Nephron (organoid): ENCODE results near the gene TBC1D10A.

Experiments used
- H3K27ac Mint-ChIP-seq, 3 experiments: 2 replicates each; pipeline ENCODE4 v1.8.0; 2020; ENCODE audit warnings: mixed read lengths in 3 of 3, mild to moderate bottlenecking in 2 of 3, moderate library complexity in 1 of 3
- H3K27me3 Mint-ChIP-seq: 2 replicates; pipeline ENCODE4 v1.8.0; 2021; ENCODE audit warnings: low read depth, mild to moderate bottlenecking, moderate library complexity, mixed read lengths
- H3K36me3 Mint-ChIP-seq: 2 replicates; pipeline ENCODE4 v1.8.0; 2020; ENCODE audit warnings: low read depth, mixed read lengths
- H3K4me1 Mint-ChIP-seq: 2 replicates; pipeline ENCODE4 v1.8.0; 2020; ENCODE audit warnings: mixed read lengths
- H3K4me3 Mint-ChIP-seq, 3 experiments: 2 replicates each; pipeline ENCODE4 v1.8.0; 2020; ENCODE audit warnings: mild to moderate bottlenecking in 3 of 3, mixed read lengths in 3 of 3, moderate library complexity in 2 of 3
- H3K9me3 Mint-ChIP-seq: 2 replicates; pipeline ENCODE4 v1.8.0; 2020; ENCODE audit warnings: mixed read lengths
- TF ChIP-seq, protein P1 (sequence below), 3 experiments: fragments of 200-600 bp; sonication (generic); IDR thresholded peaks; one replicate each; pipeline ENCODE4 v1.5.0; 2021; ENCODE audit warnings: antibody characterized with exemption in 3 of 3; ENCODE audit not compliant: unreplicated experiment in 3 of 3

TBC1D10A gene

DNA sequence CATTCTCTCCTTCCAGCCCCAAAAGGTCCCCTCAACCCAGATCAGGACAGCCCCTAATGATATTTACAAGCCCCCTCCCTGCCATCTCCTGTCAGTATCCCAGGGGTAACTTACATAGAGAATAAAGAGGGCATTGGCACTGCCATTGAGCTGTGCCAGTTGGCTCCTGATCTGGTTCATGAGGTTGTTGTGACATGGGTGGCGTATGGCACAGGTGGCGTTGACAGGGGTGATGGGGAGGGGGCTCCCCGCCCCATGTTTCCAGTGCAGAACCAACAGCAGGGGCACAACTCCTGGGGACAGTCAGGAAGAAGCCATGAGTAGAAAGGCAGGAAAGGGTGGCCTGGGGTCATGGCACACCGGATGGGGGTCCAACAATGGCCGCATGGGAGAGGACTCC lies 82.1 kb downstream of the TBC1D10A start:
- peak overlapping the region in 2 of 3 experiments; percentile 12 to 61 for H3K27ac Mint-ChIP-seq
- H3K27me3 Mint-ChIP-seq = peaks cover 49% of the 10 kb centered on the region
- TF ChIP-seq, protein P1, sequence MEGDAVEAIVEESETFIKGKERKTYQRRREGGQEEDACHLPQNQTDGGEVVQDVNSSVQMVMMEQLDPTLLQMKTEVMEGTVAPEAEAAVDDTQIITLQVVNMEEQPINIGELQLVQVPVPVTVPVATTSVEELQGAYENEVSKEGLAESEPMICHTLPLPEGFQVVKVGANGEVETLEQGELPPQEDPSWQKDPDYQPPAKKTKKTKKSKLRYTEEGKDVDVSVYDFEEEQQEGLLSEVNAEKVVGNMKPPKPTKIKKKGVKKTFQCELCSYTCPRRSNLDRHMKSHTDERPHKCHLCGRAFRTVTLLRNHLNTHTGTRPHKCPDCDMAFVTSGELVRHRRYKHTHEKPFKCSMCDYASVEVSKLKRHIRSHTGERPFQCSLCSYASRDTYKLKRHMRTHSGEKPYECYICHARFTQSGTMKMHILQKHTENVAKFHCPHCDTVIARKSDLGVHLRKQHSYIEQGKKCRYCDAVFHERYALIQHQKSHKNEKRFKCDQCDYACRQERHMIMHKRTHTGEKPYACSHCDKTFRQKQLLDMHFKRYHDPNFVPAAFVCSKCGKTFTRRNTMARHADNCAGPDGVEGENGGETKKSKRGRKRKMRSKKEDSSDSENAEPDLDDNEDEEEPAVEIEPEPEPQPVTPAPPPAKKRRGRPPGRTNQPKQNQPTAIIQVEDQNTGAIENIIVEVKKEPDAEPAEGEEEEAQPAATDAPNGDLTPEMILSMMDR (IDR thresholded peaks at IDR 0.05; ENCODE audit: unreplicated experiment in 3 of 3) = no peak
- peak overlapping the region; percentile 59 to 79 (median 76) for H3K4me3 Mint-ChIP-seq
- H3K4me1 Mint-ChIP-seq = peaks cover 52% of the 10 kb centered on the region
- no peaks in the 10 kb centered on the region for H3K9me3 Mint-ChIP-seq
- H3K36me3 Mint-ChIP-seq = no peaks in the 10 kb centered on the region

GRCh38 chr22:30244066-30244465 lies 82.7 kb downstream of the TBC1D10A start:
- TF ChIP-seq, protein P1 (IDR thresholded peaks at IDR 0.05; ENCODE audit: unreplicated experiment in 3 of 3) = no peak
- H3K4me3 Mint-ChIP-seq = peak overlapping the region; percentile 7 to 69 (median 68)
- peaks cover 54% of the 10 kb centered on the region for H3K4me1 Mint-ChIP-seq
- H3K36me3 Mint-ChIP-seq = no peaks in the 10 kb centered on the region
- H3K9me3 Mint-ChIP-seq = no peaks in the 10 kb centered on the region
- H3K27me3 Mint-ChIP-seq = peaks cover 45% of the 10 kb centered on the region
- H3K27ac Mint-ChIP-seq = peak overlapping the region in 2 of 3 experiments; percentile 12 to 61

DNA sequence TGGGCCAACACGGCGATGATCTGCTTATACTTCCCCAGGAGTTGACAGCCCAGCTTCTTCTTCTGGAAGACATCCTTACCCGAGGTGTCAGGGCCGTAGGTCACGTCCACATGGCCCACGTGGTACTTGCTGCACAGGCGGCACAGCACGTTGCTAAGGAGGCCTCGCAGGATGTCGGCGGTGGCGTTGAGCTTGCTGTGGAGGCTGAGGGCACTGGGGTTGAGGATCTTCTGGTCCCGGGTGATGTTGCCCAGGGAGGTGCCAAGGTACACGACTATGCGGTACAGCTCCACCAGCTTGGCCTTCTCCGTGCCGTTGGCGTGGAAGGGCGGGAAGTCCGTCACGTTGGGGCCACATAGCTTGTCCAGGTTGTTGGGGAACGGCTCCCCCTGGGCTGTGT lies 83.1 kb downstream of the TBC1D10A start:
- Mint-ChIP-seq H3K4me1 (peaks cover 56% of the 10 kb centered on the region), H3K9me3 (no peaks in the 10 kb centered on the region), H3K4me3 (peak overlapping the region in 2 of 3 experiments; percentile 7 to 16), H3K36me3 (no peaks in the 10 kb centered on the region), H3K27me3 (peaks cover 43% of the 10 kb centered on the region), H3K27ac (peak overlapping the region in 1 of 3 experiments; percentile 12)
- TF ChIP-seq, protein P1 (IDR thresholded peaks at IDR 0.05; ENCODE audit: unreplicated experiment in 3 of 3) = no peak
